D721Med (cell line): ENCODE results near the gene TTC19.

Experiments
- DNase-seq: peaks from one replicate; pipeline ENCODE4 v3.0.0; 2011; ENCODE audit warnings: low spot score; ENCODE audit not compliant: insufficient read length
- FAIRE-seq: peaks from 2 replicates; lab custom pipeline; 2011; peaks lifted over from hg19 to GRCh38; lab: Jason Lieb, UNC
- TF ChIP-seq, protein P1 (sequence below): IDR thresholded peaks from 2 replicates; pipeline ENCODE4 v1.5.1; 2012; ENCODE audit warnings: mild to moderate bottlenecking, control low read depth; ENCODE audit not compliant: insufficient read depth; ENCODE audit errors: missing control alignments

TTC19 gene

DNA sequence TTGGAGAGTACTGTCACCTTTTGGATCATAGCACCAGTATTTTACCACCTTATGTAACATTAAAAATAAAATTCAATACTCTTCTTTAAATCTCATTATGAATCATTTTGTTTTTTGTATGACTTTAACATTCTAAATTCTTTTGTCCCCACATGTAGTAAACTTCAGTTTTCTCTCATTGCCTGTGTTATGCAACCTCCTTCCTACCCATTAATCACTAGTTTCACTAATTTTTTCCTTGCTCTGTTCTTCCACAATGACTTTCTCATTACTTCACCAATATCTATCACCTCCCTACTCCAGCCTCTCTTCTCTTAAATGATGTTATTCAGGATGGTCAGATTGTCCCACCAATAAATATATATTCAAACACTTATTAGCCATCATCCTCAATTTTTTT lies 68.7 kb downstream of the TTC19 start:
- FAIRE-seq (no peak), DNase-seq (no peak)
- TF ChIP-seq, protein P1, sequence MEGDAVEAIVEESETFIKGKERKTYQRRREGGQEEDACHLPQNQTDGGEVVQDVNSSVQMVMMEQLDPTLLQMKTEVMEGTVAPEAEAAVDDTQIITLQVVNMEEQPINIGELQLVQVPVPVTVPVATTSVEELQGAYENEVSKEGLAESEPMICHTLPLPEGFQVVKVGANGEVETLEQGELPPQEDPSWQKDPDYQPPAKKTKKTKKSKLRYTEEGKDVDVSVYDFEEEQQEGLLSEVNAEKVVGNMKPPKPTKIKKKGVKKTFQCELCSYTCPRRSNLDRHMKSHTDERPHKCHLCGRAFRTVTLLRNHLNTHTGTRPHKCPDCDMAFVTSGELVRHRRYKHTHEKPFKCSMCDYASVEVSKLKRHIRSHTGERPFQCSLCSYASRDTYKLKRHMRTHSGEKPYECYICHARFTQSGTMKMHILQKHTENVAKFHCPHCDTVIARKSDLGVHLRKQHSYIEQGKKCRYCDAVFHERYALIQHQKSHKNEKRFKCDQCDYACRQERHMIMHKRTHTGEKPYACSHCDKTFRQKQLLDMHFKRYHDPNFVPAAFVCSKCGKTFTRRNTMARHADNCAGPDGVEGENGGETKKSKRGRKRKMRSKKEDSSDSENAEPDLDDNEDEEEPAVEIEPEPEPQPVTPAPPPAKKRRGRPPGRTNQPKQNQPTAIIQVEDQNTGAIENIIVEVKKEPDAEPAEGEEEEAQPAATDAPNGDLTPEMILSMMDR = no peak

DNA sequence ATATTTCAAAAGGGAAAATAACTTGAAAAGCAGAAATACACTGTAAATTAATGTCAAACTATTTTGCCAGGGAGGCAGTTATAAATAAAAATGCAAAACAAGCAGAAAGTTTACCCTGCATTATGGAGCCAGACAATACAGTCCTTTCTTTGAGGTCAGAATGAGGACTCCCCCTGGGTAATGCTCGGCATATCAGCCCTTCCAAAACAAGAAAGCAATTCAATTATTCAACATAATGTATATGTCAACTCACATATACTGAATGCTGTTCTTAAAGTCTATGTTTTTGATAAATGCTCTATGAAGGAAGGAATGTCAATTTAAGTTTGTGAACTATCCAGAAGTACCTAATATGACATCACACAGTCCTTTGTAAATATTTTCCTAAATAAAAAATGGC lies 72.4 kb downstream of the TTC19 start:
- no peak for FAIRE-seq
- TF ChIP-seq, protein P1 = no peak
- DNase-seq = no peak

DNA sequence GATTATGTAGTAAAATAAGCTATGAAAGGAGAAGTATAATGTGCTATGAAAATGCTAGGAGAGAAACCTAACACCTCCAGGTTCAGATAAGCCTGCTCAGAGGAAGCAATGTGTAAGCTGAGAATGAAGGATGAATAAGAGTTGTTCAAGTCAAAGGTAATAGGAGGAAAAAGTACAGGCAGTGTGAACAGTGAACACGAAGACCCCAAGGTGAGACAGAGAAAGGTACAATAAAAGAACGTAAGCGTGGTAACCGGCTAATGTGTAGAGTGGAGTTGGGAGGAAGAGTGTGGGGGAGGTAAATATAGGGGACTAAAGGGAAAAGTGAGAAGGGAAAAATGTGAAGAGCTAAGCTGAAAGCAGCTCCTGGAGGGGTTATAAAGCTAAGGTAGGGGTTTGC lies 74.2 kb downstream of the TTC19 start:
- TF ChIP-seq, protein P1 = no peak
- FAIRE-seq = no peak
- no peak for DNase-seq

DNA sequence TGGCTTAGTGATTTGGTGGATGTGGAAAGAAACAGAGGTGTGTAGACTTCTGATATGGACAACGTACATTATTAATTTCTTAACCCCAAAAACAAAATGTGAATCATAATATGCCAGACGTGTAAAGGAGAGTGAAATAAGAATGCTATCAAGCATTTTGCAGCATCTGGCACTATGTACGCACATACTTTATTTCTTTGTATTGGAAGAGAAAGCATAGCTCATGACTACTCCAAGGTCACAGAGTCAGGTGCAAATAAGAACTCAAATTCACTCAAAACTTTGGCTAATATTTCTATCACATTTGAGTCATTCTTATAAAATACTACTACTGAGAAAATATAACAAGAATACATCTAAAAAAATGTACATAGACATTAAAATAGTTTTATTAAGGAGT lies 74.8 kb downstream of the TTC19 start:
- TF ChIP-seq, protein P1 = no peak
- no peak for FAIRE-seq
- no peak for DNase-seq

GRCh38 chr17:16075949-16076348 lies 76.3 kb downstream of the TTC19 start:
- DNase-seq (no peak), FAIRE-seq (no peak)
- TF ChIP-seq, protein P1 = no peak
